PC-3 (cell line): ENCODE measurements around the gene NANS. TPM values are rescaled to one million over a fixed set of nuclear protein-coding genes. Genes with fewer than 3 reads are reported as not detected.

Source experiments
- ATAC-seq: fragments of 200-7000 bp; cut with Tn5 transposase; 2 replicates; pipeline ENCODE4 v1.9.1; 2020; ENCODE audit warnings: mild to moderate bottlenecking, moderate library complexity
- BruUV-seq: library from RNA; stranded (reverse); fragments of 400-500 nt; replicated peaks from 2 replicates; lab custom pipeline; 2021; lab: Mats Ljungman, UMichigan
- CTCF ChIA-PET: fragments of 300-600 bp; sonication (Branson Sonifier 250); formaldehyde crosslinking; loops from one replicate; lab custom pipeline; 2022; ENCODE audit warnings: antibody characterized with exemption; lab: Charles Lee
- POLR2A ChIA-PET: fragments of 300-600 bp; sonication (Branson Sonifier 250); formaldehyde crosslinking; loops from one replicate; lab custom pipeline; 2022; ENCODE audit warnings: antibody characterized with exemption; ENCODE audit not compliant: unreplicated experiment; lab: Charles Lee
- DNase-seq: peaks from one replicate; pipeline ENCODE4 v3.0.0-alpha.2; 2015
- H2AFZ ChIP-seq: fragments of 300-600 bp; sonication (generic); 2 replicates; pipeline ENCODE4 v1.6.0; 2016; ENCODE audit warnings: antibody characterized with exemption, low read length
- H3F3A ChIP-seq: fragments of 300-600 bp; sonication (generic); one replicate; pipeline ENCODE4 v1.6.0; 2017; ENCODE audit warnings: antibody characterized with exemption, low read length, control low read depth, mild to moderate bottlenecking; ENCODE audit not compliant: unreplicated experiment
- H3K27ac ChIP-seq: fragments of 300-600 bp; sonication (generic); 2 replicates; pipeline ENCODE4 v1.5.1; 2016; ENCODE audit warnings: mild to moderate bottlenecking, low read length
- H3K27me3 ChIP-seq: fragments of 300-600 bp; sonication (generic); 2 replicates; pipeline ENCODE4 v1.6.1; 2016; ENCODE audit warnings: low read length, mixed read lengths
- H3K36me3 ChIP-seq: fragments of 300-600 bp; sonication (generic); 2 replicates; pipeline ENCODE4 v1.6.1; 2016; ENCODE audit warnings: low read depth, mixed run types, low read length, mixed read lengths
- H3K4me1 ChIP-seq: fragments of 300-600 bp; sonication (generic); 2 replicates; pipeline ENCODE4 v1.5.1; 2016; ENCODE audit warnings: low read length; ENCODE audit not compliant: insufficient read depth
- H3K4me2 ChIP-seq: fragments of 300-600 bp; sonication (generic); 2 replicates; pipeline ENCODE4 v1.6.0; 2016; ENCODE audit warnings: low read length
- H3K4me3 ChIP-seq: fragments of 300-600 bp; sonication (generic); 2 replicates; pipeline ENCODE4 v1.5.1; 2016; ENCODE audit warnings: mild to moderate bottlenecking, low read length, mixed read lengths
- H3K79me2 ChIP-seq: fragments of 300-600 bp; sonication (generic); 2 replicates; pipeline ENCODE4 v1.6.1; 2017; ENCODE audit warnings: low read length, mixed read lengths
- H3K9ac ChIP-seq: fragments of 300-600 bp; sonication (generic); 2 replicates; pipeline ENCODE4 v1.6.0; 2016; ENCODE audit warnings: mild to moderate bottlenecking, low read length
- H3K9me2 ChIP-seq: fragments of 300-600 bp; sonication (generic); replicated peaks from 2 replicates; pipeline ENCODE4 v1.6.1; 2016; ENCODE audit warnings: mixed run types, low read length, mixed read lengths
- H3K9me3 ChIP-seq: fragments of 300-600 bp; sonication (generic); 2 replicates; pipeline ENCODE4 v1.6.1; 2016; ENCODE audit warnings: low read length, mixed read lengths
- H4K20me1 ChIP-seq: fragments of 300-600 bp; sonication (generic); 2 replicates; pipeline ENCODE4 v1.6.1; 2016; ENCODE audit warnings: low read length, mixed read lengths
- EZH2 ChIP-seq: fragments of 300-600 bp; sonication (generic); IDR thresholded peaks from one replicate; pipeline ENCODE4 v1.6.1; 2017; ENCODE audit warnings: antibody characterized with exemption, mild to moderate bottlenecking, low read length; ENCODE audit not compliant: unreplicated experiment
- EZH2phosphoT487 ChIP-seq: fragments of 300-600 bp; sonication (generic); IDR thresholded peaks from 2 replicates; pipeline ENCODE4 v1.6.1; 2018; ENCODE audit warnings: mild to moderate bottlenecking, antibody characterized with exemption, low read length, borderline replicate concordance
- intact Hi-C: fragments of 100-400 bp; cut with micrococcal nuclease; formaldehyde crosslinking; loops from 2 replicates; pipeline ENCODE4 v1.9.0; 2023
- total RNA-seq: library from RNA; depleted of rRNA; stranded (reverse); fragments of >200 nt; gene quantifications from 2 replicates; pipeline ENCODE4 v1.2.3, GENCODE V29; 2014
- TF ChIP-seq, protein P1 (sequence below): fragments of 300-600 bp; sonication (generic); conservative IDR thresholded peaks from 2 replicates; pipeline ENCODE4 v1.5.1; 2017; ENCODE audit warnings: antibody characterized with exemption, low read depth, mild to moderate bottlenecking, low read length

Gene NANS
- total RNA-seq, 1 experiment from 2014 or later: 93.0 TPM

DNA sequence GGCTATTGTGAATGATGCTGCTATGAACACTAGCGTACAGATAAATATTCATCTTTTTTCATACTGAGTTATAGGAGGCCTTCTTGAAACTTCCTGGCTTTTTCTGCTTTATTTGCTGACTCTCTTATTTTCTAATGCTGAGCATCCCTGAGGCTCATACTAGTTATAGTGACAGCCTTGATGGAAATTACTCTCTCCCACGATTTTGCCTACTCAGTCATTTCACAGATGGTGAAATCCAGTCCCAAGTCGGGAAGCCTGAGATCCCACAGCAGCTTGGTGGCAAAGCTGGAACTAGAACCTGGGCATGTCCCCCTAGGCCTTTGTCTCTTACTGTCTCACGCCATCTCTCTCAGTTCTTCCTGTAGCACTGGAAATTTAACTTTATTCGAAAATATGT, 22.4 kb downstream of the NANS start:
- no peak overlapping the region for H3K4me2 ChIP-seq
- H3K79me2 ChIP-seq: 0 out of 2 replicates have a peak, but pooled peaks cover 4% of the 10 kb centered on the region
- H3F3A ChIP-seq: no peaks in the 10 kb centered on the region
- ATAC-seq (no peak), DNase-seq (no peak)
- H3K9me2 ChIP-seq: no peaks in the 10 kb centered on the region
- peaks cover 18% of the 10 kb centered on the region for H3K36me3 ChIP-seq
- H3K4me1 ChIP-seq: 0 out of 2 replicates have a peak, but pooled peaks cover 6% of the 10 kb centered on the region
- ChIA-PET POLR2A (no interaction called here), CTCF (no interaction called here)
- TF ChIP-seq EZH2 (no peak), EZH2phosphoT487 (no peak)
- TF ChIP-seq, protein P1, sequence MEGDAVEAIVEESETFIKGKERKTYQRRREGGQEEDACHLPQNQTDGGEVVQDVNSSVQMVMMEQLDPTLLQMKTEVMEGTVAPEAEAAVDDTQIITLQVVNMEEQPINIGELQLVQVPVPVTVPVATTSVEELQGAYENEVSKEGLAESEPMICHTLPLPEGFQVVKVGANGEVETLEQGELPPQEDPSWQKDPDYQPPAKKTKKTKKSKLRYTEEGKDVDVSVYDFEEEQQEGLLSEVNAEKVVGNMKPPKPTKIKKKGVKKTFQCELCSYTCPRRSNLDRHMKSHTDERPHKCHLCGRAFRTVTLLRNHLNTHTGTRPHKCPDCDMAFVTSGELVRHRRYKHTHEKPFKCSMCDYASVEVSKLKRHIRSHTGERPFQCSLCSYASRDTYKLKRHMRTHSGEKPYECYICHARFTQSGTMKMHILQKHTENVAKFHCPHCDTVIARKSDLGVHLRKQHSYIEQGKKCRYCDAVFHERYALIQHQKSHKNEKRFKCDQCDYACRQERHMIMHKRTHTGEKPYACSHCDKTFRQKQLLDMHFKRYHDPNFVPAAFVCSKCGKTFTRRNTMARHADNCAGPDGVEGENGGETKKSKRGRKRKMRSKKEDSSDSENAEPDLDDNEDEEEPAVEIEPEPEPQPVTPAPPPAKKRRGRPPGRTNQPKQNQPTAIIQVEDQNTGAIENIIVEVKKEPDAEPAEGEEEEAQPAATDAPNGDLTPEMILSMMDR: no peak
- no peak overlapping the region for H3K27ac ChIP-seq
- no peak overlapping the region for H3K4me3 ChIP-seq
- H4K20me1 ChIP-seq: no peaks in the 10 kb centered on the region
- H3K9ac ChIP-seq: no peak overlapping the region
- H2AFZ ChIP-seq: no peak overlapping the region
- H3K27me3 ChIP-seq: no peaks in the 10 kb centered on the region
- intact Hi-C loops: no loop called here
- BruUV-seq: no TSS peak
- H3K9me3 ChIP-seq: no peaks in the 10 kb centered on the region

DNA sequence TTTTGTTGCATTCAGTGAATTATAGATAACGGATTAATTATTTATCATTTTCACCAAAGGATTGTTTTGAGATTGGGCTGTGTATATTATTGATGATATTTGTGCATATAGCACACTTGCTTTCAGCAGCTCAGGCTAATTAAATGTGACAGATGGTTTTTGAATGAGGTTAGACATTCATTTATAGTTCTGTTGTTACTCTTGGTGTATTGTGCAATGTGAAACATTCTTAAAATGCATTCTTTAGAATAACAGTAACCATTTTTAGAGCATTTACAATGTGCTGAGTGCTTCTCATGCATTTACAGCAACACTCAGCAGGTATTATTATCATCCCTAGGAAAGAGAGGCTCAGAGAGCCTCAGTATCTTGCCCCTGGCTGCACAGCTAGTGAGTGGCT, 23.8 kb downstream of the NANS start:
- intact Hi-C loops: no loop called here
- Histone ChIP-seq H3K4me2 (no peak overlapping the region), H3K9ac (no peak overlapping the region), H2AFZ (no peak overlapping the region), H3K4me3 (no peak overlapping the region), H3K27me3 (no peaks in the 10 kb centered on the region), H3K79me2 (no peaks in the 10 kb centered on the region), H4K20me1 (no peaks in the 10 kb centered on the region), H3F3A (no peaks in the 10 kb centered on the region), H3K9me3 (no peaks in the 10 kb centered on the region), H3K27ac (no peak overlapping the region), H3K9me2 (no peaks in the 10 kb centered on the region), H3K36me3 (peaks cover 18% of the 10 kb centered on the region), H3K4me1 (0 out of 2 replicates have a peak, but pooled peaks cover 3% of the 10 kb centered on the region)
- TF ChIP-seq EZH2: no peak
- no peak for TF ChIP-seq EZH2phosphoT487
- TF ChIP-seq, protein P1: no peak
- DNase-seq (no peak), ATAC-seq (no peak)
- ChIA-PET CTCF (no interaction called here), POLR2A (no interaction called here)
- BruUV-seq: no TSS peak

DNA sequence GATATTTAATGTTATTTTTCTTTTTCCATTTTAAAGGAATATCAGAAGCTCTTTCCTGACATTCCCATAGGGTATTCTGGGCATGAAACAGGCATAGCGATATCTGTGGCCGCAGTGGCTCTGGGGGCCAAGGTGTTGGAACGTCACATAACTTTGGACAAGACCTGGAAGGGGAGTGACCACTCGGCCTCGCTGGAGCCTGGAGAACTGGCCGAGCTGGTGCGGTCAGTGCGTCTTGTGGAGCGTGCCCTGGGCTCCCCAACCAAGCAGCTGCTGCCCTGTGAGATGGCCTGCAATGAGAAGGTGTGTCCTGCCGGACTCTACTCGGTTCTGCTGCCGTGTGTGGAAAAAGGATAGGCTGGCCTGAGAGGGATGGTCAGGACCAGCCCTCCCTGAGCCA, 24.2 kb downstream of the NANS start:
- H3K9me3 ChIP-seq: no peaks in the 10 kb centered on the region
- intact Hi-C loops: no loop called here
- H2AFZ ChIP-seq: no peak overlapping the region
- no peaks in the 10 kb centered on the region for H3K79me2 ChIP-seq
- no peak overlapping the region for H3K27ac ChIP-seq
- H3K9ac ChIP-seq: no peak overlapping the region
- H3K27me3 ChIP-seq: no peaks in the 10 kb centered on the region
- H4K20me1 ChIP-seq: no peaks in the 10 kb centered on the region
- H3K4me2 ChIP-seq: no peak overlapping the region
- 0 out of 2 replicates have a peak, but pooled peaks cover 3% of the 10 kb centered on the region for H3K4me1 ChIP-seq
- H3K4me3 ChIP-seq: no peak overlapping the region
- H3K36me3 ChIP-seq: peaks cover 18% of the 10 kb centered on the region
- BruUV-seq: no TSS peak
- CTCF ChIA-PET: no interaction called here
- no peaks in the 10 kb centered on the region for H3K9me2 ChIP-seq
- DNase-seq (no peak), ATAC-seq (no peak)
- TF ChIP-seq EZH2phosphoT487 (no peak), EZH2 (no peak)
- TF ChIP-seq, protein P1: no peak
- POLR2A ChIA-PET: interaction anchor here (0.6 kb wide), 1 partner anchor 16 kb away, joined by 4 read pairs; no protein-coding TSS in a partner anchor
- H3F3A ChIP-seq: no peaks in the 10 kb centered on the region
